ENCODE results near the gene RC3H2.

Gene RC3H2

GRCh38 chr9:122800066-122801060, 104.8 kb downstream of the RC3H2 start, which contains the start of gene OR1K1:
Gene OR1K1 (plus strand): TSS chr9:122800123. CDS start chr9:122800123, 0 bp downstream.
- no peak for FAIRE-seq

DNA sequence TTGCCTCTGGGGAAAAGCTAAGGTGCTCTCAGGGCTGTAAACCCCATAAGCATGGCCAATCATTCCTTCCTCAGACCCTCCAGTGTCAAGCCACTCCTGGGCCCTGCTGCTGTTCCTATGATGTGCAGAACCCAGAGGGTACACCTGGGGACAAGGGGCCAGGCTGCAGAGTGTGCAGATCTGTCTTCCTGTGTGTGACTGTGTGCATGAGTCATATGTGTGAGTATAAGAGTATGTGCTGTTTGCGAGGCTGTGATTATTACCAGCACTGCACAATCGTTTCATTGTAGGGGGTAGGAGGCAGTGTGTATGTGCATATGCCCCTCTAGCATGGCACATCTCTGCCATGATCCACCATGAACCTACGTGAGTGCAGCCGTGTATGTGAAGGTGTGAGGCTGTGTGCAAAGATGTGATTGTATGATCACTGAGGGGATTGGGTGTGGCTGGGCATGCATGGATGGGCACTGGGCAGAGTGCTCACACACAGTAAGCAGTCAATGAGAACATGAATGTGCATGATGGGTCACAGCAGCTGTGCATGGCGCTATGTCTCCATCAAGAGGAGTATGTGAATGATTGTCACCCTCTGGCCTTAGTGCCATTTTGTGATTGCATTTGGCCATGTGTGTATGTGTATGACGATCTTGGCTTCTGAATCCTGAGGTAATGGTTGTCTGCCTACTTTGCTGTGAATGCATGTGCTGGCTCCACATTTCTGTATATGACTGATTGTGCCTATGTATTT, 107.7 kb downstream of the RC3H2 start:
- FAIRE-seq: no peak

Data from A204.1 (cell line).